GM12878 (cell line): ENCODE measurements around the gene ZNF892. TPM values are rescaled to one million over a fixed set of nuclear protein-coding genes. Genes with fewer than 3 reads are reported as not detected.

ENCODE experiments used
- ATF7 ChIP-seq: fragments of 450-650 bp; IDR thresholded peaks from 2 replicates; pipeline ENCODE4 v1.6.1; 2016; ENCODE audit warnings: low read depth, mild to moderate bottlenecking
- BACH1 ChIP-seq: fragments of 450-650 bp; IDR thresholded peaks from 2 replicates; pipeline ENCODE4 v1.6.1; 2017; ENCODE audit warnings: mild to moderate bottlenecking, borderline replicate concordance
- BCL11A ChIP-seq: IDR thresholded peaks from 2 replicates; pipeline ENCODE4 v1.6.1; 2011; ENCODE audit warnings: low read depth, low read length
- CBFB ChIP-seq: IDR thresholded peaks from 2 replicates; pipeline ENCODE4 v1.6.1; 2016; ENCODE audit warnings: antibody characterized with exemption, low read depth
- EED ChIP-seq: sonication (generic); IDR thresholded peaks from 2 replicates; pipeline ENCODE4 v1.6.1; 2016; ENCODE audit warnings: antibody characterized with exemption, low read depth
- HDAC6 ChIP-seq: fragments of 200-600 bp; sonication (generic); IDR thresholded peaks from one replicate; pipeline ENCODE4 v1.8.0; 2017; ENCODE audit warnings: antibody characterized with exemption; ENCODE audit not compliant: unreplicated experiment
- JUNB ChIP-seq: IDR thresholded peaks from 2 replicates; pipeline ENCODE4 v1.6.1; 2016; ENCODE audit warnings: antibody characterized with exemption, mild to moderate bottlenecking
- MEF2B ChIP-seq: fragments of 450-650 bp; IDR thresholded peaks from 2 replicates; pipeline ENCODE4 v1.6.1; 2018; ENCODE audit warnings: mild to moderate bottlenecking, moderate library complexity; ENCODE audit not compliant: partially characterized antibody, poor library complexity, severe bottlenecking
- MTA2 ChIP-seq: fragments of 450-650 bp; IDR thresholded peaks from 2 replicates; pipeline ENCODE4 v1.6.1; 2016; ENCODE audit warnings: low read depth, mild to moderate bottlenecking, moderate library complexity
- NFIC ChIP-seq: IDR thresholded peaks from 2 replicates; pipeline ENCODE4 v1.6.1; 2012; ENCODE audit warnings: low read depth, mild to moderate bottlenecking, inconsistent platforms, low read length, moderate library complexity
- NFXL1 ChIP-seq: fragments of 450-650 bp; IDR thresholded peaks from 2 replicates; pipeline ENCODE4 v1.6.1; 2017; ENCODE audit warnings: antibody characterized with exemption, mild to moderate bottlenecking, borderline replicate concordance
- NR2C1 ChIP-seq: fragments of 450-650 bp; IDR thresholded peaks from 2 replicates; pipeline ENCODE4 v1.6.1; 2017; ENCODE audit warnings: antibody characterized with exemption, mild to moderate bottlenecking, moderate library complexity
- NRF1 ChIP-seq: conservative IDR thresholded peaks from 2 replicates; pipeline ENCODE4 v1.6.1; 2011; ENCODE audit warnings: mild to moderate bottlenecking, low read depth, low read length, improper control_type of control experiment
- POLR2A ChIP-seq: IDR thresholded peaks from 2 replicates; pipeline ENCODE4 v1.6.1; 2011; ENCODE audit warnings: low read depth, mild to moderate bottlenecking, low read length
- POLR2AphosphoS5 ChIP-seq: IDR thresholded peaks from 2 replicates; pipeline ENCODE4 v1.6.1; 2011; ENCODE audit warnings: mild to moderate bottlenecking, low read length, inconsistent platforms
- POU2F2 ChIP-seq: IDR thresholded peaks from 3 replicates; pipeline ENCODE4 v1.6.1; 2011; ENCODE audit warnings: low read depth, mild to moderate bottlenecking, low read length, borderline replicate concordance
- RAD51 ChIP-seq: fragments of 450-650 bp; IDR thresholded peaks from 2 replicates; pipeline ENCODE4 v1.6.1; 2016; ENCODE audit warnings: moderate library complexity, mild to moderate bottlenecking, inconsistent platforms
- RBBP5 ChIP-seq: fragments of 200-600 bp; sonication (generic); conservative IDR thresholded peaks from 2 replicates; pipeline ENCODE4 v1.6.1; 2016
- SIX5 ChIP-seq: IDR thresholded peaks from 2 replicates; pipeline ENCODE4 v1.6.1; 2011; ENCODE audit warnings: mild to moderate bottlenecking, low read depth, low read length, moderate library complexity; ENCODE audit not compliant: severe bottlenecking
- SRF ChIP-seq, 2 experiments: IDR thresholded peaks; 2 replicates each; pipeline ENCODE4 v1.6.1; 2011; ENCODE audit warnings: low read depth in 2 of 2, low read length in 2 of 2, mild to moderate bottlenecking in 1 of 2, moderate library complexity in 1 of 2
- ZNF274 ChIP-seq: IDR thresholded peaks from one replicate; pipeline ENCODE4 v1.8.0; 2011; ENCODE audit not compliant: insufficient read length, insufficient read depth
- ZNF384 ChIP-seq: IDR thresholded peaks from 2 replicates; pipeline ENCODE4 v1.6.1; 2012; ENCODE audit warnings: low read depth, mild to moderate bottlenecking, low read length, improper control_type of control experiment, borderline replicate concordance
- polyA plus RNA-seq, 11 experiments: library from polyadenylated mRNA; depleted of rRNA in 4 of 11; unstranded in 6 of 11; stranded (reverse) in 5 of 11; fragments of >200 nt; fragmentation: Nextera tagmentation in 4 of 11; fragmentation: Illumina TruSeq in 1 of 11; extraction: Ambion mirVana in 4 of 11; extraction: Trizol in 1 of 11; gene quantifications; 1 replicate in 1 of 11; 2 replicates in 10 of 11; pipeline versions ENCODE4 v1.2.1 to v1.2.3, GENCODE V29; 2011 to 2016; ENCODE audit warnings: inconsistent platforms in 2 of 11, missing spikeins in 2 of 11, low read depth in 1 of 11
- total RNA-seq, 4 experiments: library from RNA; depleted of rRNA in 3 of 4; stranded (reverse); fragments of >200 nt in 3 of 4; fragmentation: Illumina TruSeq in 1 of 4; extraction: Trizol in 1 of 4; gene quantifications; 2 replicates each; pipeline versions ENCODE4 v1.2.1 to v1.2.3, GENCODE V29; 2013 to 2021
- TF ChIP-seq, protein P1 (sequence below): fragments of 450-650 bp; IDR thresholded peaks from 2 replicates; pipeline ENCODE4 v1.6.1; 2018; ENCODE audit warnings: mild to moderate bottlenecking, low read depth, moderate library complexity; ENCODE audit not compliant: partially characterized antibody
- TF ChIP-seq, protein P2 (sequence below): fragments of 450-650 bp; IDR thresholded peaks from 2 replicates; pipeline ENCODE4 v1.6.1; 2017; ENCODE audit warnings: mild to moderate bottlenecking, moderate library complexity
- TF ChIP-seq, protein P3 (sequence below): IDR thresholded peaks from 2 replicates; pipeline ENCODE4 v1.6.1; 2011; ENCODE audit warnings: low read depth, low read length, improper control_type of control experiment, borderline replicate concordance

The ZNF892 gene
- total and polyA plus RNA-seq, 10 of the 15 experiments (the other 5 are each of a cell fraction or from before 2014, with no cell fraction given), result 0.11 to 1.3 (median 0.29) TPM; not detected in 3

DNA sequence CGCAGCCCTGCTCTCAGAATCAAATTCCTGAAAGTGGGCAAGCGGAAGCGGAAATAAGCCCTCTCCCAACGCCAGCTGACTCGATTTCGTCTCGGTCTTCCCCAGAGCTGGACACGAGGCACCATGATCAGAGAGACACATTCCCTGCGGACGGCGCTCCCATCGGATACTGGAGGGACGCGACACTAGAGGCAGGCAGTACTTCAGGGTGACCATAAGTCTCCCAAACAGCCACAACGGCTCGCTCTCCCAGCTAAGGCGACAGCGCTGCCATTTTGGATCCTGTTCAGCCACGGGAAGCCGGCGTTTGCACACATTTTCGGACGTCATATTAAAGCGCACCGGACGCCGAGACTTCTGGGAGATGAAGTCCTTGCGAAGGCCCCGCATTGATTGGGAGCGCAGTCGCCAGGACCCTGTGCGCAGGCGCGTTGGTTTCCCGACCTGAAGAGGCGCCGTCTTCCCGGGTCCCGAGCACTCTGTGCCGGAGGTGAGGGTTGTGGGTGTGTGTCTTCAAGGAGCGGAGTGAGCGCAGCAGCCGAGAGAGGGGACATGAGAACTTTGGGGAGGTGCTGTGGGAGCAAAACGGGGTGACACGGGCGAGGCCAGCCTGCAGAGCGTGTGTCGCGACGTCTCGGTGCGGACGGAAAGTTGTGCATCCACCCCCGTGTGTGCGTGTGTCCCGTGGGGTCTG is 41.8 kb upstream of the ZNF892 start, which contains the start of gene ZNF2 (continued):
- peak; percentile 25; the same call in 1 of the 2 replicates for TF ChIP-seq CBFB
- TF ChIP-seq MEF2B, result no peak
- peak in 1 of 2 experiments; percentile 86; a peak in 2 of 4 replicates for TF ChIP-seq SRF (IDR thresholded peaks at IDR 0.05; ENCODE audit: low read depth in 2 of 2, low read length in 2 of 2)
- peak; percentile 78 for TF ChIP-seq NRF1
- TF ChIP-seq JUNB, result no peak
- TF ChIP-seq BCL11A, result 0 out of 2 replicates have a peak, but pooled peaks have one; percentile 16
- TF ChIP-seq, protein P1, sequence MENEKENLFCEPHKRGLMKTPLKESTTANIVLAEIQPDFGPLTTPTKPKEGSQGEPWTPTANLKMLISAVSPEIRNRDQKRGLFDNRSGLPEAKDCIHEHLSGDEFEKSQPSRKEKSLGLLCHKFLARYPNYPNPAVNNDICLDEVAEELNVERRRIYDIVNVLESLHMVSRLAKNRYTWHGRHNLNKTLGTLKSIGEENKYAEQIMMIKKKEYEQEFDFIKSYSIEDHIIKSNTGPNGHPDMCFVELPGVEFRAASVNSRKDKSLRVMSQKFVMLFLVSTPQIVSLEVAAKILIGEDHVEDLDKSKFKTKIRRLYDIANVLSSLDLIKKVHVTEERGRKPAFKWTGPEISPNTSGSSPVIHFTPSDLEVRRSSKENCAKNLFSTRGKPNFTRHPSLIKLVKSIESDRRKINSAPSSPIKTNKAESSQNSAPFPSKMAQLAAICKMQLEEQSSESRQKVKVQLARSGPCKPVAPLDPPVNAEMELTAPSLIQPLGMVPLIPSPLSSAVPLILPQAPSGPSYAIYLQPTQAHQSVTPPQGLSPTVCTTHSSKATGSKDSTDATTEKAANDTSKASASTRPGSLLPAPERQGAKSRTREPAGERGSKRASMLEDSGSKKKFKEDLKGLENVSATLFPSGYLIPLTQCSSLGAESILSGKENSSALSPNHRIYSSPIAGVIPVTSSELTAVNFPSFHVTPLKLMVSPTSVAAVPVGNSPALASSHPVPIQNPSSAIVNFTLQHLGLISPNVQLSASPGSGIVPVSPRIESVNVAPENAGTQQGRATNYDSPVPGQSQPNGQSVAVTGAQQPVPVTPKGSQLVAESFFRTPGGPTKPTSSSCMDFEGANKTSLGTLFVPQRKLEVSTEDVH, result no peak
- peak; percentile 93 for TF ChIP-seq SIX5
- TF ChIP-seq MTA2, result no peak; the same call in 1 of the 2 replicates
- peak; percentile 40; the same call in 1 of the 2 replicates for TF ChIP-seq RAD51
- TF ChIP-seq HDAC6, result no peak
- TF ChIP-seq, protein P2, sequence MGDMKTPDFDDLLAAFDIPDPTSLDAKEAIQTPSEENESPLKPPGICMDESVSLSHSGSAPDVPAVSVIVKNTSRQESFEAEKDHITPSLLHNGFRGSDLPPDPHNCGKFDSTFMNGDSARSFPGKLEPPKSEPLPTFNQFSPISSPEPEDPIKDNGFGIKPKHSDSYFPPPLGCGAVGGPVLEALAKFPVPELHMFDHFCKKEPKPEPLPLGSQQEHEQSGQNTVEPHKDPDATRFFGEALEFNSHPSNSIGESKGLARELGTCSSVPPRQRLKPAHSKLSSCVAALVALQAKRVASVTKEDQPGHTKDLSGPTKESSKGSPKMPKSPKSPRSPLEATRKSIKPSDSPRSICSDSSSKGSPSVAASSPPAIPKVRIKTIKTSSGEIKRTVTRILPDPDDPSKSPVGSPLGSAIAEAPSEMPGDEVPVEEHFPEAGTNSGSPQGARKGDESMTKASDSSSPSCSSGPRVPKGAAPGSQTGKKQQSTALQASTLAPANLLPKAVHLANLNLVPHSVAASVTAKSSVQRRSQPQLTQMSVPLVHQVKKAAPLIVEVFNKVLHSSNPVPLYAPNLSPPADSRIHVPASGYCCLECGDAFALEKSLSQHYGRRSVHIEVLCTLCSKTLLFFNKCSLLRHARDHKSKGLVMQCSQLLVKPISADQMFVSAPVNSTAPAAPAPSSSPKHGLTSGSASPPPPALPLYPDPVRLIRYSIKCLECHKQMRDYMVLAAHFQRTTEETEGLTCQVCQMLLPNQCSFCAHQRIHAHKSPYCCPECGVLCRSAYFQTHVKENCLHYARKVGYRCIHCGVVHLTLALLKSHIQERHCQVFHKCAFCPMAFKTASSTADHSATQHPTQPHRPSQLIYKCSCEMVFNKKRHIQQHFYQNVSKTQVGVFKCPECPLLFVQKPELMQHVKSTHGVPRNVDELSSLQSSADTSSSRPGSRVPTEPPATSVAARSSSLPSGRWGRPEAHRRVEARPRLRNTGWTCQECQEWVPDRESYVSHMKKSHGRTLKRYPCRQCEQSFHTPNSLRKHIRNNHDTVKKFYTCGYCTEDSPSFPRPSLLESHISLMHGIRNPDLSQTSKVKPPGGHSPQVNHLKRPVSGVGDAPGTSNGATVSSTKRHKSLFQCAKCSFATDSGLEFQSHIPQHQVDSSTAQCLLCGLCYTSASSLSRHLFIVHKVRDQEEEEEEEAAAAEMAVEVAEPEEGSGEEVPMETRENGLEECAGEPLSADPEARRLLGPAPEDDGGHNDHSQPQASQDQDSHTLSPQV, result no peak
- peak; percentile 84; the same call in 2 of the 3 replicates for TF ChIP-seq POU2F2
- TF ChIP-seq, protein P3, sequence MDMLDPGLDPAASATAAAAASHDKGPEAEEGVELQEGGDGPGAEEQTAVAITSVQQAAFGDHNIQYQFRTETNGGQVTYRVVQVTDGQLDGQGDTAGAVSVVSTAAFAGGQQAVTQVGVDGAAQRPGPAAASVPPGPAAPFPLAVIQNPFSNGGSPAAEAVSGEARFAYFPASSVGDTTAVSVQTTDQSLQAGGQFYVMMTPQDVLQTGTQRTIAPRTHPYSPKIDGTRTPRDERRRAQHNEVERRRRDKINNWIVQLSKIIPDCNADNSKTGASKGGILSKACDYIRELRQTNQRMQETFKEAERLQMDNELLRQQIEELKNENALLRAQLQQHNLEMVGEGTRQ, result no peak
- TF ChIP-seq BACH1, result peak; percentile 30; the same call in 1 of the 2 replicates
- TF ChIP-seq POLR2AphosphoS5, result peak; percentile 98
- TF ChIP-seq POLR2A, result peak; percentile 99
- no peak for TF ChIP-seq ZNF274
- TF ChIP-seq ATF7, result peak; percentile 79; the same call in 1 of the 2 replicates
- peak; percentile 37; the same call in 1 of the 2 replicates for TF ChIP-seq NR2C1
- TF ChIP-seq NFIC, result no peak
- peak; percentile 20 for TF ChIP-seq EED
- no peak for TF ChIP-seq ZNF384
- no peak for TF ChIP-seq NFXL1
- TF ChIP-seq RBBP5, result no peak
